Measurements from ENCODE around the gene DPH6. TPM values are rescaled to one million over a fixed set of nuclear protein-coding genes. Genes with fewer than 3 reads are reported as not detected.

The DPH6 gene
- total RNA-seq, 4 donors from 2014 or later, result 17.0 to 41.3 (median 26.0) TPM

DNA sequence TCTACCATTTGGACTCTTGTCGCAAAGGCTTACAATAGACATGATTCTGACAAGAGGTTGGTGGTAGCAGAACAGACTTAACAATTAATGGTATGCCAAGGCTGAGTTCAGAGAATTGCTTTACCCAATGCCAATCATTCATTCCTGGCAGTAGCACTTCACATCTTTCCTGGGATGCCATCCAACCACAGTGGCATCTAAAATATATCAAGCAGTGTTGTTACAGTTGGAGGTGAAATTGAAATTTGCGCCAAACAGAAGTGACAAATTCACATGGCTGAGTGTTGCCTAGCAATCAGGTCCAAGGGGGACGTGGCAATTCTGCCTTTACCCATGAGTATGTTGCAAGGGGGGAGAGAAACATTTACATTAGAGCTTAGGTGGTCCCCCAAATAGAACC lies 21.0 kb upstream of the DPH6 start:
- H3K4me3 ChIP-seq, result no peak overlapping the region
- TF ChIP-seq POLR2A (IDR thresholded peaks at IDR 0.05) (no peak), CTCF (IDR thresholded peaks at IDR 0.05) (no peak)
- no peak overlapping the region for H3K27ac ChIP-seq
- DNase-seq, result no peak
- H3K27me3 ChIP-seq, result no peaks in the 10 kb centered on the region
- no peaks in the 10 kb centered on the region for H3K4me1 ChIP-seq
- no peaks in the 10 kb centered on the region for H3K36me3 ChIP-seq
- no peaks in the 10 kb centered on the region for H3K9me3 ChIP-seq

GRCh38 chr15:35565901-35566300 lies 19.9 kb upstream of the DPH6 start:
- H3K36me3 ChIP-seq, result no peaks in the 10 kb centered on the region
- no peaks in the 10 kb centered on the region for H3K27me3 ChIP-seq
- DNase-seq, result no peak
- no peak overlapping the region for H3K27ac ChIP-seq
- H3K4me1 ChIP-seq, result no peaks in the 10 kb centered on the region
- no peaks in the 10 kb centered on the region for H3K9me3 ChIP-seq
- no peak for TF ChIP-seq POLR2A (IDR thresholded peaks at IDR 0.05)
- no peak for TF ChIP-seq CTCF (IDR thresholded peaks at IDR 0.05)
- H3K4me3 ChIP-seq, result no peak overlapping the region

- no peaks in the 10 kb centered on the region for H3K36me3 ChIP-seq
- no peak overlapping the region for H3K4me3 ChIP-seq
- no peak for DNase-seq
- no peaks in the 10 kb centered on the region for H3K9me3 ChIP-seq
- H3K27me3 ChIP-seq, result no peaks in the 10 kb centered on the region
- no peaks in the 10 kb centered on the region for H3K4me1 ChIP-seq
- no peak for TF ChIP-seq POLR2A (IDR thresholded peaks at IDR 0.05)
- no peak for TF ChIP-seq CTCF (IDR thresholded peaks at IDR 0.05)
- H3K27ac ChIP-seq, result no peak overlapping the region
Measured at GRCh38 chr15:35562641-35563040, 16.7 kb upstream of the DPH6 start.

DNA sequence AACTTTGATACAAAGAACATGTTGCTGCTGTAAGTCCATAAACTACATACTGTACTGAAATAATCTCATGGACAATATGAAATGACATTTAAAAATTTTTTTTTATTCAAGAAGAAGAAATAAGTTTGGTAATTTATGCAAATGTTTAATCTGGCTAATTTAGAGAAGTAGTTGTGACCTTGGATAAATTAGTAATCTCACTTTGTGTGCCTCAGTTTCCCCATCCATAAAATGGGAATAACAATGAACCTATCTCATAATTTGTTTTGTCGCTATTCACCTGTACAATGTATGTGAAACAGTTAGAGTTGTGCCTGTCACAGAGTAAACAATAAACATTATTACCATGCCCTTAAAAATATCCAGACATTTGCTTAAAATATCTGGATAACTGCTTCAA lies 15.3 kb upstream of the DPH6 start:
- Histone ChIP-seq H3K27ac (no peak overlapping the region), H3K9me3 (no peaks in the 10 kb centered on the region), H3K27me3 (no peaks in the 10 kb centered on the region), H3K36me3 (no peaks in the 10 kb centered on the region), H3K4me1 (no peaks in the 10 kb centered on the region), H3K4me3 (no peak overlapping the region)
- TF ChIP-seq CTCF (IDR thresholded peaks at IDR 0.05), result no peak
- TF ChIP-seq POLR2A (IDR thresholded peaks at IDR 0.05), result no peak
- no peak for DNase-seq

DNA sequence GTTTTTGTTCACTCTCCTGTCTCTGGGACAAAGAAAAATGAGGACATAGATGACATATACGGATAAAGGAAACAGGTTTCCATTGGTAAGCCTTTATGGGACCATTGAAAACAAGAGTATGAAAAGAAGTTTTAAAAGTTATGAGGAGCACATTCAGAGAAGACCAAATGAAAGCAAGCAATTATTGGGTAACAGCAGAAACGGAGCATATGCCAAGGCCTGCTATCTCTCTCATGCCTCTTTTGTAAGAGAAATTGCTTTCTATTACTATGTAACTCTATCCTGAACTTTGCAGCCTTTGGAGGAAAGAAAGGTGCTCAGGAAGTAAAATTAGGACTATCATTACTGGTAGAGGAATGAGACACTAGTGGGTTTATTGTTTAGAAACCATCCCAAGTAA lies 14.9 kb upstream of the DPH6 start:
- Histone ChIP-seq H3K4me3 (no peak overlapping the region), H3K27ac (no peak overlapping the region), H3K27me3 (no peaks in the 10 kb centered on the region), H3K4me1 (no peaks in the 10 kb centered on the region), H3K9me3 (no peaks in the 10 kb centered on the region), H3K36me3 (no peaks in the 10 kb centered on the region)
- no peak for DNase-seq
- TF ChIP-seq POLR2A (IDR thresholded peaks at IDR 0.05), result no peak
- TF ChIP-seq CTCF (IDR thresholded peaks at IDR 0.05), result no peak

- Histone ChIP-seq H3K27ac (no peak overlapping the region), H3K4me3 (no peak overlapping the region), H3K4me1 (no peaks in the 10 kb centered on the region), H3K27me3 (no peaks in the 10 kb centered on the region), H3K9me3 (no peaks in the 10 kb centered on the region), H3K36me3 (no peaks in the 10 kb centered on the region)
- DNase-seq, result no peak
- TF ChIP-seq CTCF (IDR thresholded peaks at IDR 0.05) (no peak), POLR2A (IDR thresholded peaks at IDR 0.05) (no peak)
Measured at GRCh38 chr15:35560258-35560657, 14.3 kb upstream of the DPH6 start.

Measured in Peyer's patch (tissue), 4 donors.